Transverse colon (tissue), 4 donors: ENCODE results near the gene PACRG. TPM values are rescaled to one million over a fixed set of nuclear protein-coding genes. Genes with fewer than 3 reads are reported as not detected.

ENCODE experiments used
- DNase-seq: peaks from one replicate; pipeline ENCODE4 v3.0.0-alpha.2; 2019
- H3K27ac ChIP-seq, 4 donors: fragments of 200-600 bp; sonication (generic); 2 replicates each; pipeline ENCODE4 v1.5.1; 2016 to 2018; ENCODE audit warnings: inconsistent platforms in 4 of 4
- H3K27me3 ChIP-seq: fragments of 200-600 bp; sonication (generic); 2 replicates; pipeline ENCODE4 v1.5.1; 2017; ENCODE audit warnings: inconsistent platforms
- H3K36me3 ChIP-seq, 4 donors: fragments of 200-600 bp; sonication (generic); 2 replicates each; pipeline ENCODE4 v1.5.1; 2017 to 2019; ENCODE audit warnings: inconsistent platforms in 4 of 4
- H3K4me1 ChIP-seq, 4 donors: fragments of 200-600 bp; sonication (generic); 2 replicates each; pipeline ENCODE4 v1.5.1; 2017 to 2020; ENCODE audit warnings: inconsistent platforms in 4 of 4
- H3K4me3 ChIP-seq, 4 donors: fragments of 200-600 bp; sonication (generic); 1 replicate in 1 of 4; 2 replicates in 3 of 4; pipeline versions ENCODE4 v1.5.1 to v1.6.1; 2017 to 2019; ENCODE audit warnings: inconsistent platforms in 4 of 4
- H3K9me3 ChIP-seq, 2 donors: fragments of 200-600 bp; sonication (generic); 2 replicates each; pipeline ENCODE4 v1.5.1; 2017 to 2019; ENCODE audit warnings: inconsistent platforms in 2 of 2
- CTCF ChIP-seq, 5 experiments: fragments of 200-600 bp in 3 of 5; fragments of 450-650 bp in 2 of 5; sonication (generic) in 3 of 5; IDR thresholded peaks; 1 replicate in 2 of 5; 2 replicates in 3 of 5; pipeline ENCODE4 v1.5.1; 2016 to 2017; ENCODE audit warnings: antibody characterized with exemption in 5 of 5, inconsistent platforms in 3 of 5, mild to moderate bottlenecking in 2 of 5, moderate library complexity in 1 of 5
- EP300 ChIP-seq: sonication (generic); formaldehyde crosslinking; IDR thresholded peaks from one replicate; pipeline ENCODE4 v1.6.1; 2017; ENCODE audit warnings: antibody characterized with exemption, low read depth
- POLR2A ChIP-seq: fragments of 450-650 bp; IDR thresholded peaks from one replicate; pipeline ENCODE4 v1.6.1; 2016; ENCODE audit warnings: antibody characterized with exemption, mild to moderate bottlenecking, moderate library complexity
- POLR2AphosphoS5 ChIP-seq, 3 donors: sonication (generic); formaldehyde crosslinking; IDR thresholded peaks; one replicate each; pipeline ENCODE4 v1.6.1; 2016; ENCODE audit warnings: antibody characterized with exemption in 3 of 3
- WGBS, 2 donors: methylation state at CpG; one replicate each; pipeline ENCODE4 v1.1.5; 2018; ENCODE audit warnings: low coverage in 1 of 2; 5-methylcytosine and 5-hydroxymethylcytosine counted together
- in situ Hi-C, 4 donors: fragments of 200-750 bp; cut with MboI; loops; one replicate each; pipeline versions ENCODE4 v1.15.0 to v1.15.1; 2017; ENCODE audit warnings: low sequenced_read_pairs in 3 of 4, low pct_ligation_motif_present in 1 of 4, low pct_unique_long_range_greater_than_20kb in 1 of 4
- intact Hi-C: fragments of 100-400 bp; cut with DNase I; formaldehyde crosslinking; loops from one replicate; pipeline ENCODE4 v1.15.1; 2023; ENCODE audit warnings: low total_unique reads
- total RNA-seq, 4 donors: library from RNA; depleted of rRNA; stranded (reverse); fragments of >200 nt; gene quantifications; one replicate each; pipeline ENCODE4 v1.1.0, GENCODE V29; 2016

The PACRG gene
- total RNA-seq, 4 donors from 2014 or later, result 1.2 to 13.8 (median 1.4) TPM; not detected in 1

- in situ Hi-C loops (no loop called here), intact Hi-C loops (no loop called here)
- Histone ChIP-seq H3K4me3 (no peak overlapping the region), H3K9me3 (peaks cover 0 to 9% of the 10 kb centered on the region in 2 donors), H3K27me3 (no peaks in the 10 kb centered on the region), H3K36me3 (no peaks in the 10 kb centered on the region), H3K27ac (no peak overlapping the region), H3K4me1 (no peaks in the 10 kb centered on the region)
- TF ChIP-seq CTCF (IDR thresholded peaks at IDR 0.05) (no peak), POLR2AphosphoS5 (IDR thresholded peaks at IDR 0.05) (no peak), EP300 (no peak), POLR2A (no peak)
- no peak for DNase-seq
- WGBS, 2 donors, result 93 to 100% methylated on average over 1 of the region's 1 CpG
Observed at GRCh38 chr6:163017801-163018200, 290.0 kb downstream of the PACRG start.

- in situ Hi-C loops, result no loop called here
- H3K27ac ChIP-seq, result no peak overlapping the region
- H3K4me1 ChIP-seq, result no peaks in the 10 kb centered on the region
- H3K9me3 ChIP-seq, result peaks cover 6 to 20% of the 10 kb centered on the region in 2 donors
- H3K27me3 ChIP-seq, result no peaks in the 10 kb centered on the region
- WGBS, 2 donors, result 56 to 66% methylated on average over 3 of the region's 3 CpGs
- intact Hi-C loops, result no loop called here
- H3K36me3 ChIP-seq, result no peaks in the 10 kb centered on the region
- DNase-seq, result no peak
- TF ChIP-seq EP300 (no peak), POLR2A (no peak)
- no peak overlapping the region for H3K4me3 ChIP-seq
Observed at GRCh38 chr6:163019926-163020325, 292.2 kb downstream of the PACRG start.

- in situ Hi-C loops (no loop called here), intact Hi-C loops (no loop called here)
- Histone ChIP-seq H3K9me3 (peaks cover 6 to 19% of the 10 kb centered on the region in 2 donors), H3K4me3 (no peak overlapping the region), H3K36me3 (no peaks in the 10 kb centered on the region), H3K27me3 (no peaks in the 10 kb centered on the region), H3K4me1 (no peaks in the 10 kb centered on the region), H3K27ac (no peak overlapping the region)
- 70 to 78% methylated on average over 3 to 5 of the region's 5 CpGs for WGBS, 2 donors
- TF ChIP-seq EP300 (no peak), POLR2AphosphoS5 (IDR thresholded peaks at IDR 0.05) (no peak), POLR2A (no peak), CTCF (IDR thresholded peaks at IDR 0.05) (no peak)
- no peak for DNase-seq
Observed at GRCh38 chr6:163021054-163021453, 293.3 kb downstream of the PACRG start.

- Histone ChIP-seq H3K4me3 (no peak overlapping the region), H3K27ac (no peak overlapping the region), H3K36me3 (no peaks in the 10 kb centered on the region), H3K4me1 (no peaks in the 10 kb centered on the region), H3K9me3 (peaks cover 6 to 17% of the 10 kb centered on the region in 2 donors), H3K27me3 (no peaks in the 10 kb centered on the region)
- DNase-seq, result no peak
- TF ChIP-seq CTCF (IDR thresholded peaks at IDR 0.05), result no peak
- intact Hi-C loops (no loop called here), in situ Hi-C loops (no loop called here)
- WGBS, 2 donors, result 100% methylated on average over 1 of the region's 1 CpG
Observed at GRCh38 chr6:163023700-163024099, 295.9 kb downstream of the PACRG start.

- in situ Hi-C loops, result no loop called here
- H3K27ac ChIP-seq, result no peak overlapping the region
- WGBS, 2 donors, result 34 to 45% methylated on average over 4 of the region's 4 CpGs
- H3K4me3 ChIP-seq, result no peak overlapping the region
- H3K4me1 ChIP-seq, result no peaks in the 10 kb centered on the region
- H3K27me3 ChIP-seq, result no peaks in the 10 kb centered on the region
- no peaks in the 10 kb centered on the region for H3K36me3 ChIP-seq
- TF ChIP-seq CTCF (IDR thresholded peaks at IDR 0.05) (no peak), POLR2AphosphoS5 (IDR thresholded peaks at IDR 0.05) (no peak), POLR2A (no peak), EP300 (no peak)
- H3K9me3 ChIP-seq, result peaks cover 8 to 17% of the 10 kb centered on the region in 2 donors
- no peak for DNase-seq
- intact Hi-C loops, result no loop called here
Observed at GRCh38 chr6:163026893-163027292, 299.1 kb downstream of the PACRG start.
